Endometrium (tissue), 2 donors: ENCODE data around the gene PRKD1.

Experiments
- FAIRE-seq: peaks from 2 replicates; lab custom pipeline; 2012; peaks lifted over from hg19 to GRCh38; lab: Jason Lieb, UNC
- donor health status: control.
- donor health status: control.

The PRKD1 gene

GRCh38 chr14:29927376-29928116 lies at the start of gene PRKD1:
Gene PRKD1 (minus strand): TSS chr14:29927847.
- FAIRE-seq, result no peak

GRCh38 chr14:29971101-29971500 lies 43.5 kb upstream of the PRKD1 start:
- no peak for FAIRE-seq

- FAIRE-seq, result no peak
These were observed 27.4 kb upstream of the PRKD1 start for GRCh38 chr14:29955087-29955486.

GRCh38 chr14:29953501-29953900 lies 25.9 kb upstream of the PRKD1 start:
- no peak for FAIRE-seq

- no peak for FAIRE-seq
These were observed 16.4 kb upstream of the PRKD1 start for GRCh38 chr14:29944091-29944490.

GRCh38 chr14:29941401-29941800 lies 13.8 kb upstream of the PRKD1 start:
- no peak for FAIRE-seq

- no peak for FAIRE-seq
These were observed 12.8 kb upstream of the PRKD1 start for GRCh38 chr14:29940482-29940881.

GRCh38 chr14:29937116-29937515 lies 9.5 kb upstream of the PRKD1 start:
- FAIRE-seq, result no peak

GRCh38 chr14:29930283-29930682 lies 2.6 kb upstream of the PRKD1 start:
- FAIRE-seq, result no peak

- no peak for FAIRE-seq
These were observed 532 bp upstream of the PRKD1 start for GRCh38 chr14:29928117-29928640.

GRCh38 chr14:29926701-29927375 lies 809 bp downstream of the PRKD1 start:
- no peak for FAIRE-seq

- no peak for FAIRE-seq
These were observed 1.4 kb downstream of the PRKD1 start for GRCh38 chr14:29926228-29926627.

GRCh38 chr14:29925736-29926135 lies 1.9 kb downstream of the PRKD1 start:
- no peak for FAIRE-seq

- no peak for FAIRE-seq
These were observed 2.4 kb downstream of the PRKD1 start for GRCh38 chr14:29925101-29925722.

GRCh38 chr14:29919845-29920244 lies 7.8 kb downstream of the PRKD1 start:
- FAIRE-seq, result no peak

GRCh38 chr14:29918981-29919380 lies 8.7 kb downstream of the PRKD1 start:
- no peak for FAIRE-seq

GRCh38 chr14:29913566-29913965 lies 14.1 kb downstream of the PRKD1 start:
- no peak for FAIRE-seq

GRCh38 chr14:29911810-29912209 lies 15.8 kb downstream of the PRKD1 start:
- no peak for FAIRE-seq

- FAIRE-seq, result no peak
These were observed 18.7 kb downstream of the PRKD1 start for GRCh38 chr14:29908652-29909577.

GRCh38 chr14:29906256-29906870 lies 21.3 kb downstream of the PRKD1 start:
- no peak for FAIRE-seq

GRCh38 chr14:29905543-29905942 lies 22.1 kb downstream of the PRKD1 start:
- no peak for FAIRE-seq
